ENCODE results near the gene MORN1. TPM values are rescaled to one million over a fixed set of nuclear protein-coding genes. Genes with fewer than 3 reads are reported as not detected.

Gene MORN1
- polyA plus RNA-seq, 1 donor (not counting 4 experiments of a cell fraction or from before 2014, with no cell fraction given), result 2.1 TPM

DNA sequence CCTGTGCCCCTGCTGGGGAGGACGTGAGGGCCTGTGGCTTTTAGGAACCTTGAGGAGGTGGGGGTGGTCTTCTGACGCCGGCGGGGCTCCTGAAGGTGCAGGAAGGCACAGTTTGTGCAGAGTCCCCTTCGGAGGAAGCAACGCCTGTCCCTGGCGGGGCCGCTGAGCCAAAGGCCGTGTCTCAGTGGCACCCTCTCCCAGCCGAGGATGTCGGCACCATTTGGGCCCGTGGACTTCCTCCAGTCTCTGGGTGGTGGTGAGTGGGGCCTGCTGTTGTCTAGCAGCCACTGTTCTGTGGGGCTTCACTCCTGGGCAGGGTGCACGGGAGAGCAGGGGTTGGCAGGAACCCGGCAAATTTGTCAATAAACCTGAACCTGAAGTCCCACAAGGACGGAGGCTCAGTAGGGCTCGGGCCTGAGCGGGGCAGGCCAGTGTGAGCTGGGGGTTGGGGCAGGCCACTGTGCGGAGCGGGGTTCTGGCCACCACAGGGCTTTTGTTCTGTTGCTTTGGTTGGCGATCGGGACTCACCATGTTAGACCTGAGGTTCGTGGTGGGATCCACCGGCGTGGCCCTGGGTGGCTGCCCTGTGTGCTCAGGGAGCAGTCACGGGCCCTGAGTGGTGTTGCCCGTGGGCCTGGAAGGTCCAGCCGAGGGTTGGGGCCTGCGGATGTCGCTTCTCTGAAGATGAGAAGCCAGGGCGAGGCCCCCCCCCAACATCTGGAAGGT lies 98.5 kb downstream of the MORN1 start:
- H4K20me1 ChIP-seq (ENCODE audit: control insufficient read depth, extremely low read depth, insufficient read depth, low read length), result peaks cover 15% of the 10 kb centered on the region
- FAIRE-seq (no peak), DNase-seq (ENCODE audit: low read depth, low spot score) (no peak)
- H3K9ac ChIP-seq (ENCODE audit: control insufficient read depth, extremely low read depth, insufficient read depth, low read length), result no peak overlapping the region
- no peak overlapping the region for H3K4me3 ChIP-seq (ENCODE audit: control insufficient read depth in 2 of 3, extremely low read depth in 1 of 3, insufficient read depth in 2 of 3, low read depth in 1 of 3, low read length in 3 of 3)
- H3K79me2 ChIP-seq (ENCODE audit: control insufficient read depth, insufficient read depth, low read length), result peaks cover 94% of the 10 kb centered on the region
- H3K4me1 ChIP-seq (ENCODE audit: control insufficient read depth, extremely low read depth, insufficient read depth, low read length), result no peaks in the 10 kb centered on the region
- no peak overlapping the region for H2AFZ ChIP-seq (ENCODE audit: control insufficient read depth, low read length)
- H3K36me3 ChIP-seq (ENCODE audit: control insufficient read depth in 2 of 2, extremely low read depth in 1 of 2, insufficient read depth in 2 of 2, low read length in 2 of 2), result peaks cover 3 to 4% of the 10 kb centered on the region in 2 experiments
- H3K9me1 ChIP-seq (ENCODE audit: control insufficient read depth, extremely low read depth, insufficient read depth, low read length), result peaks cover 2% of the 10 kb centered on the region
- H3K27me3 ChIP-seq (ENCODE audit: control insufficient read depth, extremely low read depth, insufficient read depth, low read length), result no peaks in the 10 kb centered on the region
- H3K4me2 ChIP-seq (ENCODE audit: control insufficient read depth, extremely low read depth, insufficient read depth, low read depth, low read length), result no peak overlapping the region
- dilution Hi-C loops (cut with MboI; ENCODE audit: extremely low pct_ligation_motif_present, low sequenced_read_pairs), result no loop called here
- TF ChIP-seq EZH2 (IDR thresholded peaks at IDR 0.05; ENCODE audit: low read length) (no peak), CTCF (optimal IDR thresholded peaks at IDR 0.05 in 1 of 3, IDR thresholded peaks at IDR 0.05 in 1 of 3, conservative IDR thresholded peaks at IDR 0.05 in 1 of 3; ENCODE audit: extremely low read depth in 1 of 3, insufficient read depth in 2 of 3, low read length in 3 of 3) (no peak)
- H3K9me3 ChIP-seq (ENCODE audit: control insufficient read depth, low read depth, low read length), result no peaks in the 10 kb centered on the region
- H3K27ac ChIP-seq (ENCODE audit: control insufficient read depth, insufficient read depth, low read length), result no peak overlapping the region

- H3K9ac ChIP-seq (ENCODE audit: control insufficient read depth, extremely low read depth, insufficient read depth, low read length), result no peak overlapping the region
- H2AFZ ChIP-seq (ENCODE audit: control insufficient read depth, low read length), result no peak overlapping the region
- peaks cover 0 to 4% of the 10 kb centered on the region in 2 experiments for H3K36me3 ChIP-seq (ENCODE audit: control insufficient read depth in 2 of 2, extremely low read depth in 1 of 2, insufficient read depth in 2 of 2, low read length in 2 of 2)
- no peak overlapping the region for H3K4me3 ChIP-seq (ENCODE audit: control insufficient read depth in 2 of 3, extremely low read depth in 1 of 3, insufficient read depth in 2 of 3, low read depth in 1 of 3, low read length in 3 of 3)
- no peaks in the 10 kb centered on the region for H3K4me1 ChIP-seq (ENCODE audit: control insufficient read depth, extremely low read depth, insufficient read depth, low read length)
- dilution Hi-C loops (cut with MboI; ENCODE audit: extremely low pct_ligation_motif_present, low sequenced_read_pairs), result no loop called here
- no peak overlapping the region for H3K27ac ChIP-seq (ENCODE audit: control insufficient read depth, insufficient read depth, low read length)
- H3K9me1 ChIP-seq (ENCODE audit: control insufficient read depth, extremely low read depth, insufficient read depth, low read length), result peaks cover 2% of the 10 kb centered on the region
- no peaks in the 10 kb centered on the region for H3K9me3 ChIP-seq (ENCODE audit: control insufficient read depth, low read depth, low read length)
- H3K4me2 ChIP-seq (ENCODE audit: control insufficient read depth, extremely low read depth, insufficient read depth, low read depth, low read length), result no peak overlapping the region
- H3K27me3 ChIP-seq (ENCODE audit: control insufficient read depth, extremely low read depth, insufficient read depth, low read length), result no peaks in the 10 kb centered on the region
- FAIRE-seq (no peak), DNase-seq (ENCODE audit: low read depth, low spot score) (no peak)
- TF ChIP-seq EZH2 (IDR thresholded peaks at IDR 0.05; ENCODE audit: low read length), result no peak
- TF ChIP-seq CTCF (optimal IDR thresholded peaks at IDR 0.05 in 1 of 3, IDR thresholded peaks at IDR 0.05 in 1 of 3, conservative IDR thresholded peaks at IDR 0.05 in 1 of 3; ENCODE audit: extremely low read depth in 1 of 3, insufficient read depth in 2 of 3, low read length in 3 of 3), result no peak
- peaks cover 12% of the 10 kb centered on the region for H4K20me1 ChIP-seq (ENCODE audit: control insufficient read depth, extremely low read depth, insufficient read depth, low read length)
- H3K79me2 ChIP-seq (ENCODE audit: control insufficient read depth, insufficient read depth, low read length), result peaks cover 91% of the 10 kb centered on the region
Measured at GRCh38 chr1:2291577-2291976, 99.8 kb downstream of the MORN1 start.
